T-helper 9 cell (primary cell): ENCODE data around the gene MAJIN.

Experiments
- DNase-seq: peaks from one replicate; pipeline ENCODE4 v3.0.0-alpha.2; 2020

MAJIN gene

GRCh38 chr11:64932324-64932723 is 39.6 kb downstream of the MAJIN start:
- no peak for DNase-seq

DNA sequence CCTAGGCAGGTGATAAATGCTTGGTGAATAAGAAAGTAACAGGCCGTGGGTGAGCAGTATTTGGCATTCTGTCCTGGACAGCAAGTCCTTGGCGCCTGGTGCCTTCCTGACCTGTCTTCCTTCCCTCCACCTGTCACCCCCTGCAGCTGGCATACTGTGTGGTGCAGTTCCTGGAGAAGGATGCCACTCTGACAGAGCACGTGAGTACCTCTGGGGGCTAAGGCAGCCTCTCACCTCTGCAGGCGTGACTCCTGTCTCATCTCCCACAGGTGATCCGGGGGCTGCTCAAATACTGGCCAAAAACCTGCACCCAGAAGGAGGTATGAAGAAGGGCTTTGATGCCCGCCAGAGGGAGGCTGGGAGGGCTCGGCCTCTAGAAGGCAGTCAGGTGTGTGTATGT is 40.6 kb downstream of the MAJIN start:
- no peak for DNase-seq

- no peak for DNase-seq
These were observed 41.6 kb downstream of the MAJIN start for GRCh38 chr11:64930340-64930739.

- DNase-seq = no peak
These were observed 42.3 kb downstream of the MAJIN start for GRCh38 chr11:64929625-64930024.

GRCh38 chr11:64928957-64929356 is 43.0 kb downstream of the MAJIN start:
- no peak for DNase-seq

GRCh38 chr11:64926689-64927088 is 45.2 kb downstream of the MAJIN start:
- no peak for DNase-seq

DNA sequence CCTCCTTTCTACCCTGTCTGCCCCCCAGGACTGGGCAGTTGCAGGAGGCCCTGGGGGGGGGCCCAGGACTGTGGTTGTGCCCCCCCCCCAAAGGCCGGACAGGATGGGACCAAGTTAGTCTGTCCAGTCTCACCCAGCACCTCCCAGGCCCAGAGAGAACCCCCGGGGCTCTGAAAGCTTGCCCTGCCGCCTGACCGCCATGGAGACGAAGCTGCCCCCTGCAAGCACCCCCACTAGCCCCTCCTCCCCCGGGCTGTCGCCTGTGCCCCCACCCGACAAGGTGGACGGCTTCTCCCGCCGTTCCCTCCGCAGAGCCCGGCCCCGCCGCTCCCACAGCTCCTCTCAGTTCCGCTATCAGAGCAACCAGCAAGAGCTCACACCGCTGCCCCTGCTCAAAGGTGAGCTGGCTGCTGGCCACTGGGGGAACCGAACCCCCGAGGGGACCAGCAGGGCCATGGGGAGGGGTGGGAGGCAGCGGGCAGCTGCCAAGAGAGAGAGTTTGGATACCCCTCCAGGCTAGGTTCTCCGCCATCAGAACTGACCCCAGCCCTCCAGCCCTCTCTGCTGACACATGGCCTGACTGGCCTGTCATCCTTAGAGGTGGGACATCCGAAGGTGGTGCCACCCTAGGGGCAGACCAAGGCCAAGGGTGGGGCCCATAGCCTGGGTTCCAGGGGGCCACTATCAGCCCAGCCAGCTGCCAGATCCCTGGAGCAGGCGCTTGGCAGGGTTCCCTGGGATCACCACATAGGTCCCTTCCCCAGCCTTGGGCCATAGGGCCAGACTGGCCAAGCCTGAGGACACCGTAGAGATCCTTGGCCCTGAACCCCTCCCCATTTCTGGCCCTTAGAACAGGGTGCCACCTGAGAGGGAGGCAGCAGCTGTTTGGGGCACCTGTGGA is 46.1 kb downstream of the MAJIN start:
- no peak for DNase-seq

- DNase-seq = no peak
These were observed 47.0 kb downstream of the MAJIN start for GRCh38 chr11:64924910-64925284.

- peak; percentile 89 for DNase-seq
These were observed 47.7 kb downstream of the MAJIN start, which contains the start of gene PPP2R5B for GRCh38 chr11:64923944-64924909. TSS of gene PPP2R5B (plus strand) at chr11:64924689. CDS start at chr11:64925735, 1,046 bp downstream.

GRCh38 chr11:64923151-64923661 is 48.7 kb downstream of the MAJIN start:
- no peak for DNase-seq

DNA sequence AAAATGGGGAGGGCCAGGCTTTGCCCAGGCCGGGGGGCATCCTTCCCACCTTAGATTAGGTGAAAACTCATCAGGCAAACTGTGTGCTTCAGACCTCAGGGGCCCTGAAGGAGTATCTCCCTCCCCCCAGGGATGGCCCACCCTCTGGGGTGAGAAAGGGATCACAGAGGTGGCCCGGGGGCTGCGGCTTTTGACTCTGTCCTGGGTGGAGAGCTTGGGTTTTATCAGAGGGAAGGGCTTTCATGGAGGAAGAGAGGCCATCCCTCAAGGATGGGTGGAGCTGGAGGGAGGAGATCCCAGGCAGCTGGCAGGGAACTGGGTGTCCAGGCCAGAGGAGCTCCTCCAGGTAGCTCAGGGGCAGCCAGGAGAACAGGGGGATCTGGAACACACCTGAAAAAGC is 50.5 kb downstream of the MAJIN start:
- no peak for DNase-seq

DNA sequence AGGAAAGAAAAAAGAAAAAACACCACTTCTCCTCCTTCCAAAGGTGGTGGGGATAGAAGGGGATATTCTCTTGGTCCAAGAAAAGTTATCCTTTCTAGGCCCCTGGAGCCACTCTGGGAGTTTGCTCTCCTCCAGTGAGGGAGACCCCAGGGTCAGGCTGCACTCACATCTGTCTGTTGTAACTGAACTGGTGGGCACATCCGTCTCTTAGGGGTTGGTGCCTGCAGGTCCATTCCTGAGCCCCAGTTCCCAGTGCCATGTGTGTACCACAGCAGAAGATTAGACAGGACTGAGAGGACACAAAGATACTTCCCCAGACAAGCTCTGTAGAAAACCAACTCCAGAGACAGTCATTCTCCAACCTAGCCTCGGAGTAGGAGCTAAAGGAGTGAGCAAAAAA is 51.8 kb downstream of the MAJIN start:
- DNase-seq = no peak

GRCh38 chr11:64919627-64920026 is 52.3 kb downstream of the MAJIN start:
- DNase-seq = no peak

DNA sequence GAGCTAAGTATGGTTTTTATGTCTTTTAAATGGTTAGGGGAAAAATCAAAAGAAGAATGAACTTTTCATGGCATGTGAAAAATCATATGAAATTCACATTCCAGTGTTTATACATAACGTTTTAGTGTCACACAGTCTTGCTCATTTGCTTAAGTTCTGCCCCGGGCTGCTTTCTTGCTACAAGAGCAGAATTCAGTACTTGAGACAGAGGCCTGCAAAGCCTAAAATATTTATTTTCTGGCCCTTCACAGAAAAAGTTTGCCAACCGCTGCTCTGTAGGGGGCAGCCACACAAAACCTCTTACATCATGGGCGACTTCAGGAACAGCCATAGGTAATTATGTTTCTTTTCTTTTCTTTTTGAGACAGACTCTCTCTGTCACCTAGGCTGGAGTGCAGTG is 53.9 kb downstream of the MAJIN start:
- DNase-seq = no peak

DNA sequence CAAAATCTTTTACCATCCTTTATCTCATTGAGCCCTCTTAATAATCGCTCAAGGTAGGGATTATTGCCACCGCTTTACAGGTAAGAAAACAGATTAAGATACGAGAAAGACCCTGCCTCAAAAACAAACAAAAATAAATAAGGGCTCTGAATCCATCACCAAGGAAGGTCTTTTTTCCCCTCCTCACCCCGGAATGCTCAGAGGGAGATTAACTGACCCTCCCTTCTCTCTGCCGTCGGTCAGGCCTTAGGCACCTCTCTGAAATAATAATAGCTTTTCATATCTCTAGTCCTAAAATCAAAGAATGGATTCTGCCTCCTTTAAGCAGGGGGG is 54.3 kb downstream of the MAJIN start:
- no peak for DNase-seq

DNA sequence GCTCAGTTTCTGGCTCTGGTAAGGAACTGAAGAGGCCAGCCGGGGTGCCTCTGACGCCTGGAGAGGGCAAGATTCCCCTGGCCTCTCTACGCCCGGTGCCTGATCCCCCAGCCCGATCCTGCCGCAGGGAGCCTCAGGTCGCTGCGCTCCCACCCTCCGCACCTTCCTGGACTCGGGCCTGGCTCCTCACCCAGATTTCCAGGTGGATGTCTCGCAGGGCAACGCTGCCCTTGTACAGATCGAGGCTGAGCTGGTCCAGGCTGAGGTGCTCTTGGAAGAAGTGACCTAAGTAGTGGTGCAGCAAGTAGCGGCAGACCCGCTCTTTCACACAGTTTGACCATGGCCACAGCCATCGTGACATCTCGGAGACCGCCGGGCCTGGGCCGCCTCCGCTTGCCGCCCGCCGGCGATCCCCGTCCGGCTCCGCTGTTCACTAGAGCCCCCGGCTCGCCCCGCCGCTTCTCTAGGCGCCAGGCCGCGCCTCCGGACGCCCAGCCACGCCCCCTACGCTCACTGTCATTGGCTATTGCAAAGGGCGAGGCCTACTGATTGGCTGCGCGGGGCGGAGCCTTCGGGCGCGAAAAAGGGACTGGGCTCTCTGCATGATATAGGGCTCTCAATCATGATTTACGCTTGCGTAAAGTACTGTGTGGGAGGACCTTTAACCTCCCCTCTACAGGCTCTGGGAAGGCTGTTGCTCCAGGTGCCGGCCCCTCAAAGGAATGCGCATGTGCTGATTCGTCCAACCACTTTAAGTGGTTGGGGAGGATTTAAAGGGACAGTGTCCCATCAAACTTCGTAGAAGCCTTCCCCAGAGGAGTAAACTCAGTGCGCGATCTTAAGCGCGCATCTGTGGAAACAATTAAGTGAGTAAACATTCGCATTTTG is 54.9 kb downstream of the MAJIN start, which contains the start of gene ATG2A:
ATG2A (minus strand) TSS at position 435 of the 888 bp plus-strand sequence; CDS start at position 361, 74 bp downstream.
- peak; percentile 98 for DNase-seq

DNA sequence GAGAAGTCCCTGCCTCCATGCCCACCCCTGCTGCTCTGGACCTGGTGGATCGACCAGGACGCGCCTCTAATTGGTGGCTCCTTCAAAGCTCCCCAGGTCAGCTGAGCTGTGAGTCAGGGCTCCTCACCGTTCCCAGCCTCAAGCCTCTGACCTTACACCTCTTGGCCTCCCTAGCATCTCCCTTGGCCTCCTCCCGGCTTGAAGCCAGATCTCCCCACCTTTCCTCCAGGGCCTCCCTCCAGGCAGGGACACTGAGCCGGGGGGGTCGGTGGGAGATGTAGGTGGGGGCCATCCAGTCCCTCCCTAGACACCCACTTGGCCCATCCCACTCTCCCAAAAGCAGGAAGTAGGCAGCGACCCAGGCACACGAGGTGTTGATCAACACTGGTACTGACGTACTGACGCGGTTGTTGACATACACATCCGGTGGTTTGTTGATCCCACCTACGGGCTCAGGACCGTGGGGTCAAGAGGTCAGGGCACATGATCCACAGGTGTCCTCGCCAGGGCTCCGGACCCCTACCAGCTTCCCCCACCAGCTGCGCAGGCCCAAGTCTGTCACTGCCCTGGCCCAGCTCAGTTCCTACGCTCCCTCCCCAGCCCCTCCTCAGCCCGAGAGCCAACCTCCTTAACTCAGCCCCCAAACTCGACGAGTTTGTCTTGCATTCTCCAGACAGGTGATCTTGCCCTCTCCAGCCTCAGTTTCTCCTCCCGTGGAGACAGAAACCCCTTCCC is 55.7 kb downstream of the MAJIN start:
- peak; percentile 24 for DNase-seq

- no peak for DNase-seq
These were observed 56.5 kb downstream of the MAJIN start for GRCh38 chr11:64915376-64915887.

DNA sequence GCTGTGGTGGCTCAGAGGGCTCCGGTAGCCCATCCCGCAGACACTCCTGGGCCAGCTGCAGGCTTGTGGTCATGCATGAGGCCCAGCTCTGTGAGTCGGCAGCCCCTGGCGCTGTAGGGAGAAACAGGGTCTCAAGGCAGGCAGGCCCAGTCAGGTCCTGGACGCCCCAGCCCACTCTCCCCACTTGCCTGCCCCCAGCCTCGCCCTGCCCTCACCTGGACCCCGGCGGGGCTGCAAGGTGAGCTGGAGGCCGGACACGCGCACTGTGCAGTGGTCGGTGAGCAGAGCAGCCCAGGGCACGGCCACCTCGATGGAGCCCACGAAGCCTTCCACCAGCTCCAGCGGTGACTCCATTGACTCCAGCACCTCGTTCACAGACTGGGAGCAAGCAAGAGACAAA is 57.8 kb downstream of the MAJIN start:
- no peak for DNase-seq

DNA sequence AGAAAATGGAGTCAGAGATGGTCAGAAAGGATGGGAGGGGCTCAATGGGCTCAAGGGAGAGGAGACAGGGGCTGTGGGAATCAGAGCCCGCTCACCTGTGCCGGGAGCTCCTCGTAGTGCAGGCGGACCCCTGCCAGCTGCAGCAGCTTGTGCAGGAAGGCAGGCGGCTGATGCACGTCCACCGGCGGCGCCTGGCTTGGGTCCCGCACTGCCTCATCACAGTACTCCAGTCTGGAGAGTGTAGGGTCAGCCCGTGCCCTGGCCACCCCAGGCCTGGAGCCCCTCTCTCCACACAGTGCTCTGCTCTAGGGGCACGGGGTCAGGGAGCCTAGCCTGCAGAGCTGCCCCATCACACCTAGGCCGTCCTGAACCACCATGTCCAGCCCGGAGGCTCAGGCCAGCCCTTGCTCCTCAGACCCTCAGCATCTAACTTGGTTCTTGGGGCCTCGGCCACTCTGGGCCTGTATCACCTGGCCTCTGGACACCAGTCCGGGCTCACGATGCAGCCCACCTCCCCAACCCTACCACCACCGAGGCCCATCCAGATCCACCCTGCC is 58.7 kb downstream of the MAJIN start:
- no peak for DNase-seq

- no peak for DNase-seq
These were observed 60.2 kb downstream of the MAJIN start for GRCh38 chr11:64911689-64912088.
